Adipose tissue (tissue), 3 donors: ENCODE measurements around the gene PKM. TPM values are rescaled to one million over a fixed set of nuclear protein-coding genes. Genes with fewer than 3 reads are reported as not detected.

ENCODE experiments used
- polyA plus RNA-seq, 3 donors: library from polyadenylated mRNA; stranded (reverse); fragments of 200-250 nt; gene quantifications; one replicate each; pipeline ENCODE4 v1.2.3, GENCODE V29; 2013
- donor health status: healthy with polysubstance abuse.
- donor health status: Bipolar disorder and iron deficiency.
- donor health status: healthy.

Gene PKM
- polyA plus RNA-seq, 3 donors = 126 to 249 (median 242) TPM

Other genes starting within 250 kb of the PKM start
- 1 to 10 TPM; 2.2 to 7.9 (median 5.7) TPM for gene MYO9A, start 113.0 kb downstream of the PKM start, polyA plus RNA-seq
- gene SENP8, start 112.8 kb downstream of the PKM start, polyA plus RNA-seq = 1 to 10 TPM in 2 of 3 donors, under 1 TPM in 1; 0.97 to 1.0 (median 1.0) TPM
- gene GRAMD2A, start 33.4 kb downstream of the PKM start, polyA plus RNA-seq = under 1 TPM in 2 of 3 donors, not detected in 1; 0.09 to 0.10 TPM
- 10 to 100 TPM; 38.7 to 63.7 (median 43.4) TPM for gene PARP6, start 41.4 kb upstream of the PKM start, polyA plus RNA-seq
- gene CELF6, start 89.0 kb upstream of the PKM start, polyA plus RNA-seq = 1 to 10 TPM; 1.9 to 2.8 (median 2.5) TPM
- gene HEXA, start 144.8 kb upstream of the PKM start, polyA plus RNA-seq = 10 to 100 TPM; 36.7 to 67.2 (median 59.3) TPM
- gene TMEM202, start 167.1 kb upstream of the PKM start, polyA plus RNA-seq = not detected
- gene ARIH1, start 243.1 kb upstream of the PKM start, polyA plus RNA-seq = 10 to 100 TPM; 13.0 to 31.7 (median 25.0) TPM